Hepatocyte (in vitro differentiated cells): Measurements from ENCODE around the gene TIAL1. TPM values are rescaled to one million over a fixed set of nuclear protein-coding genes. Genes with fewer than 3 reads are reported as not detected.

Experiments
- DNase-seq: peaks from one replicate; pipeline ENCODE4 v3.0.0-alpha.2; 2016; ENCODE audit warnings: low spot score
- H2AFZ ChIP-seq: fragments of 200-600 bp; sonication (generic); 2 replicates; pipeline ENCODE4 v1.6.0; 2016; ENCODE audit warnings: antibody characterized with exemption, mild to moderate bottlenecking
- H3K27ac ChIP-seq: fragments of 200-600 bp; sonication (generic); 2 replicates; pipeline ENCODE4 v1.5.1; 2016; ENCODE audit warnings: mild to moderate bottlenecking
- H3K27me3 ChIP-seq: fragments of 200-600 bp; sonication (generic); 2 replicates; pipeline ENCODE4 v1.6.1; 2016
- H3K36me3 ChIP-seq: fragments of 200-600 bp; sonication (generic); replicated peaks from 2 replicates; pipeline ENCODE4 v1.5.1; 2016; ENCODE audit warnings: low read depth; ENCODE audit not compliant: insufficient read depth
- H3K4me1 ChIP-seq: fragments of 200-600 bp; sonication (generic); 2 replicates; pipeline ENCODE4 v1.5.1; 2016; ENCODE audit warnings: mild to moderate bottlenecking, moderate library complexity; ENCODE audit not compliant: insufficient read depth
- H3K4me2 ChIP-seq: fragments of 200-600 bp; sonication (generic); 2 replicates; pipeline ENCODE4 v1.6.0; 2016
- H3K4me3 ChIP-seq: fragments of 200-600 bp; sonication (generic); 2 replicates; pipeline ENCODE4 v1.5.1; 2016; ENCODE audit warnings: mild to moderate bottlenecking
- H3K79me2 ChIP-seq: fragments of 200-600 bp; sonication (generic); 2 replicates; pipeline ENCODE4 v1.6.0; 2017; ENCODE audit warnings: mild to moderate bottlenecking
- H3K9me2 ChIP-seq: fragments of 200-600 bp; sonication (generic); replicated peaks from 2 replicates; pipeline ENCODE4 v1.6.0; 2017; ENCODE audit warnings: mild to moderate bottlenecking; ENCODE audit not compliant: insufficient read depth
- H3K9me3 ChIP-seq: fragments of 200-600 bp; sonication (generic); 2 replicates; pipeline ENCODE4 v1.5.1; 2016; ENCODE audit warnings: low read depth, mild to moderate bottlenecking
- H4K20me1 ChIP-seq: fragments of 200-600 bp; sonication (generic); 2 replicates; pipeline ENCODE4 v1.6.0; 2016; ENCODE audit warnings: mild to moderate bottlenecking; ENCODE audit not compliant: insufficient read depth, poor library complexity, severe bottlenecking
- EZH2 ChIP-seq: fragments of 200-600 bp; sonication (generic); IDR thresholded peaks from 2 replicates; pipeline ENCODE4 v1.6.1; 2016; ENCODE audit warnings: antibody characterized with exemption, mild to moderate bottlenecking, borderline replicate concordance
- EZH2phosphoT487 ChIP-seq: fragments of 200-600 bp; sonication (generic); IDR thresholded peaks from one replicate; pipeline ENCODE4 v1.6.1; 2018; ENCODE audit warnings: antibody characterized with exemption, mild to moderate bottlenecking, low read depth, moderate library complexity; ENCODE audit not compliant: unreplicated experiment, severe bottlenecking
- WGBS: methylation state at CpG from one replicate; pipeline ENCODE4 v1.1.6; 2016; ENCODE audit warnings: low lambda C conversion rate; ENCODE audit errors: missing lambda C conversion rate; 5-methylcytosine and 5-hydroxymethylcytosine counted together
- polyA plus RNA-seq: library from polyadenylated mRNA; unstranded; fragments of >200 nt; fragmentation: Nextera tagmentation; extraction: Ambion mirVana; gene quantifications from 2 replicates; pipeline ENCODE4 v1.2.1, GENCODE V29; 2016
- total RNA-seq: library from RNA; depleted of rRNA; stranded (reverse); fragments of >200 nt; gene quantifications from 2 replicates; pipeline ENCODE4 v1.2.3, GENCODE V29; 2014
- TF ChIP-seq, protein P1 (sequence below): fragments of 200-600 bp; sonication (generic); IDR thresholded peaks from 2 replicates; pipeline ENCODE4 v1.5.1; 2016; ENCODE audit warnings: antibody characterized with exemption, mild to moderate bottlenecking; ENCODE audit not compliant: poor library complexity

TIAL1 gene
- total and polyA plus RNA-seq, 2 experiments from 2014 or later, result 36.4 to 74.4 TPM

DNA sequence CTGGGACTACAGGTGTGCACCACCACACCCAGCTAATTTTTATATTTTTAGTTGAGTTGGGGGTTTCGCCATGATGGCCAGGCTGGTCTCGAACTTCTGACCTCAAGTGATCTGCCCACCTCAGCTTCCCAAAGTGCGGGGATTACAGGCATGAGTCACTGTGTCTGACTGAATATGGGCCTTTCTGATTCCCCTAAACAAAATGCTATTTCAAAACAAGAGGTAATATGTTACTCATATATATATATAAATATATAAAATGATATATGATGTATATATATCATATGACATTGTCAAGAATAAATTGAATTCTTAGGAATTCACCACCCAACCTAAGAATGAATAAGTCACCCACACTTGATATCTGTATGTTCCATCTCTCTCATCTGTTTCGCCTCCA is 12.8 kb upstream of the TIAL1 start:
- DNase-seq, result no peak
- H3K79me2 ChIP-seq, result no peaks in the 10 kb centered on the region
- no peaks in the 10 kb centered on the region for H3K9me2 ChIP-seq
- TF ChIP-seq EZH2 (no peak), EZH2phosphoT487 (no peak)
- TF ChIP-seq, protein P1, sequence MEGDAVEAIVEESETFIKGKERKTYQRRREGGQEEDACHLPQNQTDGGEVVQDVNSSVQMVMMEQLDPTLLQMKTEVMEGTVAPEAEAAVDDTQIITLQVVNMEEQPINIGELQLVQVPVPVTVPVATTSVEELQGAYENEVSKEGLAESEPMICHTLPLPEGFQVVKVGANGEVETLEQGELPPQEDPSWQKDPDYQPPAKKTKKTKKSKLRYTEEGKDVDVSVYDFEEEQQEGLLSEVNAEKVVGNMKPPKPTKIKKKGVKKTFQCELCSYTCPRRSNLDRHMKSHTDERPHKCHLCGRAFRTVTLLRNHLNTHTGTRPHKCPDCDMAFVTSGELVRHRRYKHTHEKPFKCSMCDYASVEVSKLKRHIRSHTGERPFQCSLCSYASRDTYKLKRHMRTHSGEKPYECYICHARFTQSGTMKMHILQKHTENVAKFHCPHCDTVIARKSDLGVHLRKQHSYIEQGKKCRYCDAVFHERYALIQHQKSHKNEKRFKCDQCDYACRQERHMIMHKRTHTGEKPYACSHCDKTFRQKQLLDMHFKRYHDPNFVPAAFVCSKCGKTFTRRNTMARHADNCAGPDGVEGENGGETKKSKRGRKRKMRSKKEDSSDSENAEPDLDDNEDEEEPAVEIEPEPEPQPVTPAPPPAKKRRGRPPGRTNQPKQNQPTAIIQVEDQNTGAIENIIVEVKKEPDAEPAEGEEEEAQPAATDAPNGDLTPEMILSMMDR, result no peak
- no peak overlapping the region for H3K27ac ChIP-seq
- no peaks in the 10 kb centered on the region for H4K20me1 ChIP-seq
- WGBS, result 97% methylated on average over 4 of the region's 4 CpGs
- no peaks in the 10 kb centered on the region for H3K36me3 ChIP-seq
- H3K9me3 ChIP-seq, result no peaks in the 10 kb centered on the region
- no peak overlapping the region for H3K4me3 ChIP-seq
- no peak overlapping the region for H2AFZ ChIP-seq
- H3K27me3 ChIP-seq, result no peaks in the 10 kb centered on the region
- H3K4me1 ChIP-seq, result no peaks in the 10 kb centered on the region
- no peak overlapping the region for H3K4me2 ChIP-seq

DNA sequence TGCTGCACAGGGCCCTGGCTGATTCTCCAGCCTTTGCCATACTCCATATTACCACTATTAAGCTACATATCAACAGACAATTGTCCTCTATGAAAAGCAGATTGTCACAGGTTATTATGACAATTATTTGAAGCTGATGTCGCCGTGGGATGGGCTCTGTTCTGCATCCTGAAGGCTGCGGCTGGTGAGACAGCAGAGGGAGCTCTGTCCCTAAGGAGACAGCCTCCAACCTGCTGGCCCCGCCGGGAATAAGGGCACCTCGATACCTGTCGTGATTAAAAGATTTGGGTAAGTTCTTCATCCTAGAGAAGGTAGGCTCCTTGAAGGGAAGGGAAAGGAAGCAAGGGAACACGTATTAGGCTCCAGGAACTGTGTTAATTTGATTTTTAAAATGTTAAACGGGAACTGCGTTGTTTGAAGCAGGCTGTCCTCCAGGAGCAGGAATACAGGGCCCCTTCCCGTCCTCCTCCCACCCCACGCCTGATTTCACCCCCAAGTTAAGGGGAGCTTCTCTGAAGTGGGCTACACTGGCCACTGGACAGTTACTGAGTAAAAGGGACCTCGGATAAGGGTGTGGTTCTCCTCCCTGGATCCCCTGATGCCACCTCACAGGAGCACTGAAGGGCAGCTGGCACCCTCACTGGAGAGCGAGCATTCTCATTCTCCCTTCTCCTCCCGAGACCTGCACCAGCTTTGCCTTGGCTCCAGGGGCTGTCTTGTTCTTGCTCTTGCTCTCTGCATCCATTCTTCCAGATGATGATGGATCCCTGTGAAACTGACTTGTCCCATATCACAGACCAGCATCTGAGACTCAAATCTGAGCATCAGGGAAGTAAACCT is 11.8 kb upstream of the TIAL1 start:
- no peak overlapping the region for H3K4me3 ChIP-seq
- H3K27me3 ChIP-seq, result no peaks in the 10 kb centered on the region
- no peaks in the 10 kb centered on the region for H3K79me2 ChIP-seq
- WGBS, result 35% methylated on average over 15 of the region's 15 CpGs
- DNase-seq, result peak; percentile 64
- no peak overlapping the region for H2AFZ ChIP-seq
- no peaks in the 10 kb centered on the region for H4K20me1 ChIP-seq
- no peaks in the 10 kb centered on the region for H3K9me3 ChIP-seq
- H3K4me1 ChIP-seq, result no peaks in the 10 kb centered on the region
- no peaks in the 10 kb centered on the region for H3K36me3 ChIP-seq
- no peak overlapping the region for H3K27ac ChIP-seq
- TF ChIP-seq EZH2phosphoT487 (no peak), EZH2 (no peak)
- TF ChIP-seq, protein P1, result peak; percentile 71
- H3K9me2 ChIP-seq, result no peaks in the 10 kb centered on the region
- peak overlapping the region; percentile 57 for H3K4me2 ChIP-seq

DNA sequence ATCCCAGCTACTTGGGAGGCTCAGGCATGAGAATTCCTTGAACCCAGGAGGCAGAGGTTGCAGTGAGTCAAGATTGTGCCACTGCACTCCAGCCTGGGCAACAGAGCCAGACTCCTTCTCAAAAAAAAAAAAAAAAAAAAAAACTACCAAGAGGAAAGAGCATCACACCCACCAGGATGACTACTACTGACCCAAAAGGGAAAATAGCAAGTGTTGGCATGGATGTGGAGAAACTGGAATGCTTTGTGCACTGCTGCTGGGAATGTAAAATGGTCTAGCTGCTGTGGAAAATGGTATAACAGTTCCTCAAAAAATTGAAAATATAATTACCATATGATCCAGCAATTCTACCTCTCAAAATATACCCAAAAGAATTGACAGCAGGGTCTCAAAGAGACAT is 7.7 kb upstream of the TIAL1 start:
- Histone ChIP-seq H3K4me1 (no peaks in the 10 kb centered on the region), H3K4me2 (no peak overlapping the region), H3K36me3 (no peaks in the 10 kb centered on the region), H3K79me2 (no peaks in the 10 kb centered on the region), H3K27me3 (no peaks in the 10 kb centered on the region), H3K9me3 (no peaks in the 10 kb centered on the region), H3K27ac (no peak overlapping the region), H3K9me2 (no peaks in the 10 kb centered on the region), H4K20me1 (no peaks in the 10 kb centered on the region), H2AFZ (no peak overlapping the region), H3K4me3 (no peak overlapping the region)
- DNase-seq, result no peak
- no peak for TF ChIP-seq EZH2phosphoT487
- no peak for TF ChIP-seq EZH2
- TF ChIP-seq, protein P1, result no peak
